ENCODE data around the gene TUT4. TPM values are rescaled to one million over a fixed set of nuclear protein-coding genes. Genes with fewer than 3 reads are reported as not detected.

The TUT4 gene
- total and polyA plus RNA-seq, 2 donors (not counting 3 experiments of a cell fraction or from before 2014, with no cell fraction given), result 24.7 to 41.2 TPM

DNA sequence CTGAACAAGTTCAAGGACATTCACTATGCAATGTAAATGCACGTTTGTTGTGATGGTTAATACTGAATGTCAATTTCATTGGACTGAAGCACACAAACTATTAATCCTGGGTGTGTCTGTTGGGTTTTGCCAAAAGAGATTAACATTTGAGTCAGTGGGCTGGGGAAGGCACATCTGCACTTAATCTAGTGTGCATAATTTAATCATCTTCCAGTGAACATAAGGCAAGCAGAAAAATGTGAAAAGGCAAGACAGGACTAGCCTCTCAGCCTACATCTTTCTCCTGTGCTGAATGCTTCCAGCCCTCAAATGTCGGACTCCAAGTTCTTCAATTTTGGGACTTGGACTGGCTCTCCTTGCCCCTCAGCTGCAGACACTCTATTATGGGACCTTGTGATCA lies 108.4 kb downstream of the TUT4 start:
- ChIA-PET CTCF (interaction anchor here (0.7 kb wide), 1 partner anchor 13 kb away, joined by 4 read pairs; no protein-coding TSS in a partner anchor), POLR2A (no interaction called here)
- Histone ChIP-seq H3K9ac (replicated peaks; ENCODE audit: extremely low read depth, insufficient read depth, low read length) (no peak overlapping the region), H3K79me2 (ENCODE audit: control insufficient read depth, insufficient read depth, low read length) (no peaks in the 10 kb centered on the region), H3K27me3 (ENCODE audit: control insufficient read depth in 2 of 2, insufficient read depth in 2 of 2, low read length in 2 of 2) (no peaks in the 10 kb centered on the region), H3K9me3 (replicated peaks; ENCODE audit: control insufficient read depth, insufficient read depth, low read length) (no peaks in the 10 kb centered on the region), H3K9me1 (replicated peaks; ENCODE audit: control insufficient read depth, extremely low read depth, insufficient read depth, low read length) (no peaks in the 10 kb centered on the region), H2AFZ (ENCODE audit: low read depth, low read length) (no peak overlapping the region), H3K4me2 (ENCODE audit: insufficient read depth, low read length) (no peak overlapping the region), H3K4me3 (replicated peaks in 1 of 3; ENCODE audit: insufficient read depth in 1 of 3, low read depth in 1 of 3, low read length in 3 of 3) (no peak overlapping the region), H4K20me1 (replicated peaks; ENCODE audit: control insufficient read depth, extremely low read depth, insufficient read depth, low read length) (no peaks in the 10 kb centered on the region), H3K27ac (ENCODE audit: insufficient read depth, low read depth, low read length) (no peak overlapping the region), H3K36me3 (ENCODE audit: control insufficient read depth in 2 of 2, extremely low read depth in 1 of 2, insufficient read depth in 2 of 2, low read length in 2 of 2) (no peaks in the 10 kb centered on the region), H3K4me1 (ENCODE audit: control insufficient read depth, extremely low read depth, insufficient read depth, low read length) (no peaks in the 10 kb centered on the region)
- DNase-seq (ENCODE audit: low read depth, low spot score) (no peak), FAIRE-seq (no peak)
- dilution Hi-C loops (cut with MboI; ENCODE audit: extremely low pct_ligation_motif_present, low sequenced_read_pairs) (no loop called here), intact Hi-C loops (cut with micrococcal nuclease) (no loop called here)
- no TSS peak for BruUV-seq (replicated peaks)
- no peak for TF ChIP-seq POLR2A (IDR thresholded peaks at IDR 0.05; ENCODE audit: low read depth, low read length)
- TF ChIP-seq POLR2AphosphoS5 (IDR thresholded peaks at IDR 0.05; ENCODE audit: insufficient read depth, low read depth, low read length), result no peak
- no peak for TF ChIP-seq JUN (IDR thresholded peaks at IDR 0.05; ENCODE audit: borderline replicate concordance, insufficient read depth, insufficient read length, low read depth)
- TF ChIP-seq, protein P1, sequence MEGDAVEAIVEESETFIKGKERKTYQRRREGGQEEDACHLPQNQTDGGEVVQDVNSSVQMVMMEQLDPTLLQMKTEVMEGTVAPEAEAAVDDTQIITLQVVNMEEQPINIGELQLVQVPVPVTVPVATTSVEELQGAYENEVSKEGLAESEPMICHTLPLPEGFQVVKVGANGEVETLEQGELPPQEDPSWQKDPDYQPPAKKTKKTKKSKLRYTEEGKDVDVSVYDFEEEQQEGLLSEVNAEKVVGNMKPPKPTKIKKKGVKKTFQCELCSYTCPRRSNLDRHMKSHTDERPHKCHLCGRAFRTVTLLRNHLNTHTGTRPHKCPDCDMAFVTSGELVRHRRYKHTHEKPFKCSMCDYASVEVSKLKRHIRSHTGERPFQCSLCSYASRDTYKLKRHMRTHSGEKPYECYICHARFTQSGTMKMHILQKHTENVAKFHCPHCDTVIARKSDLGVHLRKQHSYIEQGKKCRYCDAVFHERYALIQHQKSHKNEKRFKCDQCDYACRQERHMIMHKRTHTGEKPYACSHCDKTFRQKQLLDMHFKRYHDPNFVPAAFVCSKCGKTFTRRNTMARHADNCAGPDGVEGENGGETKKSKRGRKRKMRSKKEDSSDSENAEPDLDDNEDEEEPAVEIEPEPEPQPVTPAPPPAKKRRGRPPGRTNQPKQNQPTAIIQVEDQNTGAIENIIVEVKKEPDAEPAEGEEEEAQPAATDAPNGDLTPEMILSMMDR (IDR thresholded peaks at IDR 0.05; ENCODE audit: extremely low read depth in 1 of 2, insufficient read depth in 1 of 2, low read depth in 1 of 2, low read length in 2 of 2), result no peak
- TF ChIP-seq EZH2 (IDR thresholded peaks at IDR 0.05; ENCODE audit: borderline replicate concordance, low read depth, low read length, severe bottlenecking), result no peak
- TF ChIP-seq FOS (IDR thresholded peaks at IDR 0.05; ENCODE audit: borderline replicate concordance, insufficient read depth, low read length), result no peak
- TF ChIP-seq MAX (IDR thresholded peaks at IDR 0.05; ENCODE audit: insufficient read depth, insufficient read length), result no peak

All from endothelial cell of umbilical vein (primary cell).